AG09309 (cell line): Measurements from ENCODE around the gene TIGD6.
"Not testable (repeated sequence)": the region's sequence is repeated elsewhere in the genome, so short reads cannot be mapped to it uniquely, and the experiment has no call there.

Source experiments
- DNase-seq: peaks from one replicate; pipeline ENCODE4 v3.0.0-alpha.2; 2010; ENCODE audit warnings: low read depth
- H3K4me3 ChIP-seq: 2 replicates; pipeline ENCODE4 v1.5.1; 2011; ENCODE audit warnings: mild to moderate bottlenecking, low read depth, low read length, moderate library complexity; ENCODE audit not compliant: control insufficient read depth
- TF ChIP-seq, protein P1 (sequence below): IDR thresholded peaks from 2 replicates; pipeline ENCODE4 v1.5.1; 2011; ENCODE audit warnings: mild to moderate bottlenecking, low read depth, low read length, inconsistent platforms; ENCODE audit not compliant: insufficient read depth, control insufficient read depth; ENCODE audit errors: missing control alignments

TIGD6 gene

DNA sequence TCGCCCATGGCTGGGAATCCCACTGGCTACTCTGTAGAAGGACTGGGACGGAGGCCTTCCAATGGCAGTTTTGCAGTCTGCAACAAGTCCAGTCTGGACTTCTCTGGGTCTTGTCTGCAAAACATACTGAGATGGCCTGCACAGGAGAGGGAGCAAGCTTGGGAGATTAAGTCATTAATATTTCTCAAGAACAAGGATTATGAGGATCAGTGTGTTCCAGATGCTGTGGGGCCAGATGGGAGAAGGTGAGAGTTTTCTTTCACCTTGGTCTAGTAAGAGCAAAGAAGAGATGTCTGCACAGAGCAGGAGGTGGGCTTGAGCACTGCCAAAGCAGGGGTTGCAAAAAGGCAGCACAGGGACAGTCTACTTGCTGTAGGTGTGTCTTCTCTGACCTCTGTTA is 55.8 kb downstream of the TIGD6 start, which contains the start of gene PDE6A:
TSS of gene PDE6A (minus strand) at position 128 of the 400 bp plus-strand sequence. CDS start at position 8, 120 bp downstream.
- no peak within 1 kb of the TSS for H3K4me3 ChIP-seq
- DNase-seq: no peak
- TF ChIP-seq, protein P1, sequence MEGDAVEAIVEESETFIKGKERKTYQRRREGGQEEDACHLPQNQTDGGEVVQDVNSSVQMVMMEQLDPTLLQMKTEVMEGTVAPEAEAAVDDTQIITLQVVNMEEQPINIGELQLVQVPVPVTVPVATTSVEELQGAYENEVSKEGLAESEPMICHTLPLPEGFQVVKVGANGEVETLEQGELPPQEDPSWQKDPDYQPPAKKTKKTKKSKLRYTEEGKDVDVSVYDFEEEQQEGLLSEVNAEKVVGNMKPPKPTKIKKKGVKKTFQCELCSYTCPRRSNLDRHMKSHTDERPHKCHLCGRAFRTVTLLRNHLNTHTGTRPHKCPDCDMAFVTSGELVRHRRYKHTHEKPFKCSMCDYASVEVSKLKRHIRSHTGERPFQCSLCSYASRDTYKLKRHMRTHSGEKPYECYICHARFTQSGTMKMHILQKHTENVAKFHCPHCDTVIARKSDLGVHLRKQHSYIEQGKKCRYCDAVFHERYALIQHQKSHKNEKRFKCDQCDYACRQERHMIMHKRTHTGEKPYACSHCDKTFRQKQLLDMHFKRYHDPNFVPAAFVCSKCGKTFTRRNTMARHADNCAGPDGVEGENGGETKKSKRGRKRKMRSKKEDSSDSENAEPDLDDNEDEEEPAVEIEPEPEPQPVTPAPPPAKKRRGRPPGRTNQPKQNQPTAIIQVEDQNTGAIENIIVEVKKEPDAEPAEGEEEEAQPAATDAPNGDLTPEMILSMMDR: no peak

DNA sequence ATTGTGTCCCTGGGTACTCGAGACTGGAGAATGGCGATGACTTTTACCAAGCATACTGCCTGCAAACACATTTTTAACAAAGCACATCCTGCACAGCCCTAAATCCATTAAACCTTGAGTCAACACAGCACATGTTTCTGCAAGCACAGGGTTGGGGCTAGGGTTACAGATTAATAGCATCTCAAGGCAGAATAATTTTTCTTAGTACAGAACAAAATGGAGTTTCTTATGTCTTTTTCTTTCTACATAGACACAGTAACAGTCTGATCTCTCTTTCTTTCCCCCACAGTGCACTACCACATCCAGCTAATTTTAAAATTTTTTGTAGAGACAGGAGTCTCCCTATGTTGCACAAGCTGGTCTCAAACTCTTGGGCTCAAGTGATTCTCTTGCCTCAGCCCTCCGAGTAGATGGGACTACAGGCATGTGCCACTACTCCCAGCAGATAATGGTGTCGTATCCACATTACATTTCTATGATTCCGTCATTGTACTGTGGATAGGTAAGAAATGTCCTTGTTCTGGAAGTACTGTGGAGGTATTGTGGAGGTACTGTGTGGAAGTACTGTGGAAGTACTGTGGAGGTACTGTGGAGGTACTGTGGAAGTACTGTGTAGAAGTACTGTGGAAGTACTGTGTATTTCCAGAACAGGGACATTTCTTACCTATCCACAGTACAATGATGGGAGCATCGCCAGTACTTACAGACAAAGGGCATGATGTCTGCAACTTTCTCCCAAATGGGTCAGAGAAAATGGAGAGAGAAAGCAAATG is 57.1 kb downstream of the TIGD6 start:
- not testable (repeated sequence) for DNase-seq, H3K4me3 ChIP-seq
